SU-DHL-6 (cell line): Measurements from ENCODE around the gene AFG1L.
A peak's percentile ranks its signal among the peaks of the same experiment; 100 is the strongest.

Source experiments
- H2AFZ ChIP-seq: fragments of 200-600 bp; sonication (generic); 2 replicates; pipeline ENCODE4 v1.6.1; 2014; ENCODE audit warnings: low read depth, mild to moderate bottlenecking, moderate library complexity, mixed read lengths, antibody characterized with exemption, low read length; ENCODE audit not compliant: severe bottlenecking
- H3F3A ChIP-seq: fragments of 200-600 bp; shearing (Covaris generic); 2 replicates; pipeline ENCODE4 v1.6.0; 2016; ENCODE audit warnings: antibody characterized with exemption, mild to moderate bottlenecking; ENCODE audit not compliant: insufficient read depth
- H3K27ac ChIP-seq: fragments of 200-600 bp; sonication (generic); 2 replicates; pipeline ENCODE4 v1.5.1; 2016; ENCODE audit warnings: low read depth, mild to moderate bottlenecking, low read length, moderate library complexity, mixed read lengths
- H3K27me3 ChIP-seq: fragments of 200-600 bp; sonication (generic), shearing (Covaris generic); 2 replicates; pipeline ENCODE4 v1.6.0; 2014; ENCODE audit warnings: mild to moderate bottlenecking, low read length
- H3K36me3 ChIP-seq: fragments of 200-600 bp; sonication (generic); 2 replicates; pipeline ENCODE4 v1.6.1; 2014; ENCODE audit warnings: mild to moderate bottlenecking, low read length, mixed read lengths
- H3K4me2 ChIP-seq: fragments of 300-600, 200-600 bp; shearing (Covaris generic), sonication (generic); 2 replicates; pipeline ENCODE4 v1.6.0; 2014; ENCODE audit warnings: low read length, low read depth, mild to moderate bottlenecking; ENCODE audit not compliant: poor library complexity, severe bottlenecking
- H3K4me3 ChIP-seq: fragments of 200-600 bp; sonication (generic); 2 replicates; pipeline ENCODE4 v1.5.1; 2014; ENCODE audit warnings: antibody characterized with exemption, low read length, mild to moderate bottlenecking, mixed read lengths; ENCODE audit not compliant: insufficient read depth, poor library complexity, severe bottlenecking
- H3K79me2 ChIP-seq: fragments of 200-600 bp; sonication (generic); 2 replicates; pipeline ENCODE4 v1.6.1; 2014; ENCODE audit warnings: mild to moderate bottlenecking, low read length, moderate library complexity; ENCODE audit not compliant: insufficient read depth
- H3K9ac ChIP-seq: fragments of 200-600 bp; sonication (generic); 2 replicates; pipeline ENCODE4 v1.7.0; 2014; ENCODE audit warnings: mild to moderate bottlenecking, low read length
- H3K9me2 ChIP-seq: fragments of 200-600 bp; sonication (generic); replicated peaks from 2 replicates; pipeline ENCODE4 v1.6.1; 2014; ENCODE audit warnings: low read length; ENCODE audit not compliant: insufficient read depth
- H3K9me3 ChIP-seq: fragments of 200-600 bp; sonication (generic); 2 replicates; pipeline ENCODE4 v1.6.1; 2014; ENCODE audit warnings: low read length, mixed read lengths; ENCODE audit not compliant: insufficient read depth
- H4K20me1 ChIP-seq: fragments of 200-600 bp; sonication (generic); 2 replicates; pipeline ENCODE4 v1.6.1; 2014; ENCODE audit warnings: low read depth, mild to moderate bottlenecking, antibody characterized with exemption, low read length, moderate library complexity, mixed read lengths
- CTCF ChIP-seq: fragments of 200-600 bp; sonication (generic); IDR thresholded peaks from one replicate; pipeline ENCODE4 v1.5.1; 2017; ENCODE audit warnings: antibody characterized with exemption, mild to moderate bottlenecking, low read length, moderate library complexity; ENCODE audit not compliant: insufficient read depth, poor library complexity, severe bottlenecking
- EZH2phosphoT487 ChIP-seq: fragments of 200-600 bp; sonication (generic), shearing (Covaris generic); conservative IDR thresholded peaks from 2 replicates; pipeline ENCODE4 v1.6.1; 2018; ENCODE audit warnings: mild to moderate bottlenecking, antibody characterized with exemption, low read length, moderate library complexity, mixed read lengths

Gene AFG1L

GRCh38 chr6:108518714-108519576 is 224.1 kb downstream of the AFG1L start:
- H3K9ac ChIP-seq, result no peak overlapping the region
- no peaks in the 10 kb centered on the region for H3F3A ChIP-seq
- no peak overlapping the region for H3K4me2 ChIP-seq
- no peaks in the 10 kb centered on the region for H3K9me2 ChIP-seq
- H3K9me3 ChIP-seq, result no peaks in the 10 kb centered on the region
- no peak overlapping the region for H3K4me3 ChIP-seq
- no peaks in the 10 kb centered on the region for H3K36me3 ChIP-seq
- H2AFZ ChIP-seq, result no peak overlapping the region
- no peaks in the 10 kb centered on the region for H4K20me1 ChIP-seq
- no peak overlapping the region for H3K27ac ChIP-seq
- H3K79me2 ChIP-seq, result no peaks in the 10 kb centered on the region
- no peak for TF ChIP-seq EZH2phosphoT487
- TF ChIP-seq CTCF, result peak; percentile 41
- H3K27me3 ChIP-seq, result no peaks in the 10 kb centered on the region

GRCh38 chr6:108521616-108522107 is 226.8 kb downstream of the AFG1L start:
- H3K9me2 ChIP-seq, result no peaks in the 10 kb centered on the region
- no peaks in the 10 kb centered on the region for H3K9me3 ChIP-seq
- H4K20me1 ChIP-seq, result no peaks in the 10 kb centered on the region
- no peaks in the 10 kb centered on the region for H3K27me3 ChIP-seq
- no peaks in the 10 kb centered on the region for H3F3A ChIP-seq
- H3K27ac ChIP-seq, result no peak overlapping the region
- H2AFZ ChIP-seq, result no peak overlapping the region
- no peak overlapping the region for H3K9ac ChIP-seq
- no peak overlapping the region for H3K4me2 ChIP-seq
- no peaks in the 10 kb centered on the region for H3K79me2 ChIP-seq
- H3K4me3 ChIP-seq, result no peak overlapping the region
- H3K36me3 ChIP-seq, result no peaks in the 10 kb centered on the region
- TF ChIP-seq CTCF (no peak), EZH2phosphoT487 (no peak)

- Histone ChIP-seq H2AFZ (no peak overlapping the region), H3K9me2 (no peaks in the 10 kb centered on the region), H3F3A (no peaks in the 10 kb centered on the region), H3K79me2 (no peaks in the 10 kb centered on the region), H3K27me3 (no peaks in the 10 kb centered on the region), H3K9ac (no peak overlapping the region), H3K9me3 (no peaks in the 10 kb centered on the region), H4K20me1 (no peaks in the 10 kb centered on the region), H3K27ac (no peak overlapping the region), H3K4me2 (no peak overlapping the region), H3K36me3 (no peaks in the 10 kb centered on the region), H3K4me3 (no peak overlapping the region)
- TF ChIP-seq CTCF (no peak), EZH2phosphoT487 (no peak)
These were observed 228.8 kb downstream of the AFG1L start for GRCh38 chr6:108523697-108524096.
